ENCODE results near the gene UBASH3A.

DNA sequence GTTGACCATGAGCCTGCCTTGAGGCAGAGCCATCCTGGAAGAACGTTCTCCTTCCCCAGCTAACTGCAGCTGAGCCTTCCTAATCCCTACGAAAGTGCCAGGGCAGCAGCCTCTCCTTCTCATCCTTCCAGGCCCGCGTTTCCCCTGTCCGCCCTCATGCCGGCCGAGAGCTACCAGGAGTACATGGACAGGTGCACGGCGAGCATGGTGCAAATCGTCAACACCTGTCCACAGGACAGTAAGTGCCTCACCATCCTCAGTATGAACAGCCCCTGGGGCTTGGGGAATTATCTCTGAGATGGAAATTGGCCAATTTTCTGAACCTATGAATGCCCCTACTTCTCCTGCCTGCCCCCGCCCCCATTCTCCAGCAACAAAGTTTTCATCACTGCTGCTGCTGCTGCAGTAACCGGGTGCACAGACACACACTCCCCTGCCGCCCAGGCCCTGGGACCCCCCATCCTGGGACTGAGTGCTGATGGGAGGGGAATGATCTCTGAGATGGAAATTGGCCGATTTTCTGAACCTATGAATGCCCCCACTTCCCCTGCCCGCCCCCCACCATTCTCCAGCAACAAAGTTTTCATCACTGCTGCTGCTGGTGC is 39.6 kb downstream of the UBASH3A start:
- TF ChIP-seq, protein P1, sequence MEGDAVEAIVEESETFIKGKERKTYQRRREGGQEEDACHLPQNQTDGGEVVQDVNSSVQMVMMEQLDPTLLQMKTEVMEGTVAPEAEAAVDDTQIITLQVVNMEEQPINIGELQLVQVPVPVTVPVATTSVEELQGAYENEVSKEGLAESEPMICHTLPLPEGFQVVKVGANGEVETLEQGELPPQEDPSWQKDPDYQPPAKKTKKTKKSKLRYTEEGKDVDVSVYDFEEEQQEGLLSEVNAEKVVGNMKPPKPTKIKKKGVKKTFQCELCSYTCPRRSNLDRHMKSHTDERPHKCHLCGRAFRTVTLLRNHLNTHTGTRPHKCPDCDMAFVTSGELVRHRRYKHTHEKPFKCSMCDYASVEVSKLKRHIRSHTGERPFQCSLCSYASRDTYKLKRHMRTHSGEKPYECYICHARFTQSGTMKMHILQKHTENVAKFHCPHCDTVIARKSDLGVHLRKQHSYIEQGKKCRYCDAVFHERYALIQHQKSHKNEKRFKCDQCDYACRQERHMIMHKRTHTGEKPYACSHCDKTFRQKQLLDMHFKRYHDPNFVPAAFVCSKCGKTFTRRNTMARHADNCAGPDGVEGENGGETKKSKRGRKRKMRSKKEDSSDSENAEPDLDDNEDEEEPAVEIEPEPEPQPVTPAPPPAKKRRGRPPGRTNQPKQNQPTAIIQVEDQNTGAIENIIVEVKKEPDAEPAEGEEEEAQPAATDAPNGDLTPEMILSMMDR (optimal IDR thresholded peaks at IDR 0.05 in 1 of 3, IDR thresholded peaks at IDR 0.05 in 1 of 3, conservative IDR thresholded peaks at IDR 0.05 in 1 of 3; ENCODE audit: extremely low read depth in 1 of 3, insufficient read depth in 2 of 3, low read length in 3 of 3), result no peak
- TF ChIP-seq EZH2 (IDR thresholded peaks at IDR 0.05; ENCODE audit: low read length), result no peak
